ENCODE data around the gene RINL.

RINL gene

DNA sequence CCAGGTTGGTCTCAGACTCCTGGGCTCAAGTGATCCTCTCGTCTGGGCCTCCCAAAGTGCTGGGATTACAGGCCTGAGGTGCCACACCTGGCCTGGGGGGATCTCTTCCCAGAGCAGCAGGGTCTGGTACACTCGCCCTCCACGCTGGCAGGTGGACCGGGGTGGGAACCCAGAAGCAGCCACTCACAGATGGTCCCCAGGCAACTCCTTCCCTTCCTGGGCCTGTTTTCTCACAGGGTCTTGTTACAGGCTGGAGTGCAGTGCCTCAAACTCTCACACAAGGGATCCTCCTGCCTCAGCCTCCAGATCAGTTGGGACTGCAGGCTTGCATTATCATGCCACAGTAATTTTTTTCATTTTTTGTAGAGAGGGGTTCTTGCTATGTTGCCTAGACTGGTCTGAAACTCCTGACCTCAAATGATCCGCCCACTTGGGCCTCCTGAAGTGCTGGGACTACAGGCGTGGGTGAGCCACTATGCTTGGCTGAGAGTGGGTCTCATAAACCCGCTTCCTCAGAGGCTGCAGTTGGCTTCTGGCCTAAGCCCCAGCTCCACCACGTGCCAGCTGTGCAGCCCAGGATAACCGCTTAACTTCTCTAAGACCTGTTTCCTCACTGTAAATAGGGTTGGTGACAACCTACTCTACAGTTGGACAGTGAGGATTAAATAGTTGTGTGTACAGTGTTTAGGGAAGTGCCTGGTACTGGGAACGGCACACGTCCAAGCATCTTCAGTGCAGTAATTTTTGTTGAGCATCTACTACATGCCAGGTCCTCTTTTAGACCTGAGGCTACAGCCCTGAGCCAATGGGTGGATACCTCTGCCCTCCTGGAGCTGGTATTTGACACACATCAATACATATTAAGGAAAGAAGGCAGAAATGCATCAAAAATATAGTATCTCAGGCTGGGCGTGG lies 34.8 kb upstream of the RINL start:
- H3K4me1 Mint-ChIP-seq (ENCODE audit: low read depth) = peaks cover 16% of the 10 kb centered on the region
- H3K27me3 Mint-ChIP-seq = no peaks in the 10 kb centered on the region
- H3K27ac Mint-ChIP-seq = peak overlapping the region; percentile 50

DNA sequence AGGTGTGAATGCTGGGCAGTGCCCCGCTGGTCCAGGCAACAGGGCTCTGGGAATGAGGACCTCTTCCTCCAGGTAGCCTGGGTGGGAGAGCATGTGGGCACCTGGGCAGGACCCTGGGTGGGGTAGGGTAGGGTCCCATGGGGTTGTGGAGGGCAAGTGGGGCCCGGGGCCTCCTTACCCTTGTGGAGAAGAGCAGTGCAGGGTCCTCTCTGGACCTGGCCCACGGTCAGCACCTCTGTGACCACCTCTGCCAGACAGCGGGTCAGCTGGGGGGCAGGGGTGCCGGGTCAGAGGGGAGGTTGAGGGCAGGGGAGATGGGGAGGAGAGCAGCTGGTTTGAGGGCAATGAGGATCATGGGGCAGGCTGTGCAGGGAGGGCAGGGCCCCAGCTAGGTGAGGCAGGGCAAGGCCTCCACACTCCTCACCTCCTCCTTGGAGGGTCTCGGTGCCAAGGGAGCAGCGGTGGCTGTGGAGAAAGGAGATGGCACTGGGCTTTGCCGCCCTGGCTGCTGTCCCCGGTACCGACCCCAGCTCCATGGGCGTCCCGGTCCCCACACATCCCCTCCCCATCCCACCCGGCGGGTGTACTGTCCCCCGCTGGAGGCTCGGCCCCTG lies 33.4 kb upstream of the RINL start:
- peaks cover 45% of the 10 kb centered on the region for H3K36me3 Mint-ChIP-seq (ENCODE audit: low read depth)
- no peak for DNase-seq
- H3K27ac Mint-ChIP-seq = no peak overlapping the region
- H3K4me3 Mint-ChIP-seq = no peak overlapping the region
- H3K4me1 Mint-ChIP-seq (ENCODE audit: low read depth) = peaks cover 19% of the 10 kb centered on the region
- H3K9me3 Mint-ChIP-seq = no peaks in the 10 kb centered on the region
- H3K27me3 Mint-ChIP-seq = no peaks in the 10 kb centered on the region

More for the DNA sequence above, 34.8 kb upstream of the RINL start:
- Mint-ChIP-seq H3K36me3 (ENCODE audit: low read depth) (peaks cover 34% of the 10 kb centered on the region), H3K4me3 (no peak overlapping the region), H3K9me3 (no peaks in the 10 kb centered on the region)
- no peak for DNase-seq

DNA sequence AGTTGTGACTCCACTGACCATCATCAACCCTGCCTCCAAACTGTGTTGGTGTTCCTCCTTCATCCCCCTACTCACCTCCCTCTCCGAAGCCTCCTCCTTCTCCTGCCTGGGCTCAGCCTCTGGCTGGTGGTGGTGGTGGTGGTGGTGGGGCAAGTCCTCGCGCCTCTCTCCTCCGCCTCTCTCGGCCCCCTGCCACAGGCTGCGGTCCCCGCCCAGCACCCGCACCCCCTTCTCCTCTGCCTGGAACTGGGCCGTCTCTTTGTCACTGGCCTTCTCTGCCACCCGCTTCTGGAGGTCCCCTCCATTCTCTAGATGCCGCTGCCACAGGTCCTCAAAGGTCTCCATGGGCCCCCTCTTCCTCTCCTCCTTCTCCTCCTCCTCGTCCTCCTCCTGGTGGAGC lies 32.4 kb upstream of the RINL start:
- Mint-ChIP-seq H3K4me1 (ENCODE audit: low read depth) (peaks cover 19% of the 10 kb centered on the region), H3K4me3 (no peak overlapping the region), H3K27me3 (no peaks in the 10 kb centered on the region), H3K36me3 (ENCODE audit: low read depth) (peaks cover 44% of the 10 kb centered on the region), H3K9me3 (no peaks in the 10 kb centered on the region), H3K27ac (no peak overlapping the region)
- no peak for DNase-seq

DNA sequence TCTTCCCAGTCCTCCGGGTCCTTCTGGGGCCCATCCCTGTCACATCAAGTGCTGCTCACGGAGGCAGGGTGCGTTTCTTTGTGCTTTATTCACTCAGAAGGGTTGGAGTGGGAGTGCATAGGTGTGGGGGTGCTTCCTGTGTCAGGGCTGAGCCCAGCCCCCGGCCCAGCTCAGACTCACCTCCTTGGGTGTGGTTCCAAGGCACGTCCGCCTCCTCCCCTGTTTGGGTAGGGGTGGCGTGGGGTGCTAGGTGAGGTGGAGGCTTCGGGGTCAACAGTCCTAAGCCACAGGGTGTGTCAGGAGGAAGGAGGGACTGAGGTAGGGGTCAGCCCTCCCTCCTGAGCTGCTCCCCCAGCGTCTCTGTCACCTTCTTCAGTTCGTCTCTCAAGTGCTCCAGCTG lies 30.8 kb upstream of the RINL start:
- Mint-ChIP-seq H3K4me1 (ENCODE audit: low read depth) (peaks cover 25% of the 10 kb centered on the region), H3K27ac (peak overlapping the region; percentile 59)

DNA sequence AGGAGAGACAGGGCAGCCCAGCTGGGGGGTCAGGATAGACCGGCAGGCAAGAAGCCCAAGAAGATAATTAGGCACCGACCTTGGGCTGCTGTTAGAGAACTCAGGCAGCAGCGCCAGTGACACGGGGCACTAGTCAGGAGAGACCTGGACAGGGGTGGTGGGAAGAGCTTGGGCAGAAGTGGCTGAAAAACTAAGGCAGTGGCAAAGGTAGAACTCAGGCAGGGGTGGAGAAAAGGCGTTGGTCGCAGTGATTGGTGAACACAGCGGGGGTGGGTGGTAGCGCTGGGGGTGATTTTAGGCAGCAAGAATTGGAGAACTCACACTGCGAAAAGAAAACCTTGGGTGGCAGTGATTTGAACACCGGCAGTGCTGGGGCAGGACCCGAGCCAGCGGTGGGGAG lies 29.6 kb upstream of the RINL start:
- Mint-ChIP-seq H3K4me3 (no peak overlapping the region), H3K4me1 (ENCODE audit: low read depth) (peaks cover 27% of the 10 kb centered on the region), H3K27ac (peak overlapping the region; percentile 33), H3K9me3 (no peaks in the 10 kb centered on the region), H3K27me3 (no peaks in the 10 kb centered on the region), H3K36me3 (ENCODE audit: low read depth) (peaks cover 59% of the 10 kb centered on the region)
- no peak for DNase-seq

More for the DNA sequence above, 30.8 kb upstream of the RINL start:
- Mint-ChIP-seq H3K36me3 (ENCODE audit: low read depth) (peaks cover 52% of the 10 kb centered on the region), H3K27me3 (no peaks in the 10 kb centered on the region), H3K9me3 (no peaks in the 10 kb centered on the region), H3K4me3 (no peak overlapping the region)
- DNase-seq = no peak

DNA sequence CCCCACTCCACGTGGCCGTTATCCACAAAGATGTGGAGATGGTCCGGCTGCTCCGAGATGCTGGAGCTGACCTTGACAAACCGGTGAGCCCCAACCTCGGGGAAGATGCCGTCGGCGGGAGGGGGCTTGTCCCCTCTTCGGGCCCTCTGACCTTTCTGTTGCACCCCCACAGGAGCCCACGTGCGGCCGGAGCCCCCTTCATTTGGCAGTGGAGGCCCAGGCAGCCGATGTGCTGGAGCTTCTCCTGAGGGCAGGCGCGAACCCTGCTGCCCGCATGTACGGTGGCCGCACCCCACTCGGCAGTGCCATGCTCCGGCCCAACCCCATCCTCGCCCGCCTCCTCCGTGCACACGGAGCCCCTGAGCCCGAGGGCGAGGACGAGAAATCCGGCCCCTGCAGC lies 29.2 kb upstream of the RINL start:
- H3K4me1 Mint-ChIP-seq (ENCODE audit: low read depth) = peaks cover 24% of the 10 kb centered on the region
- no peak overlapping the region for H3K27ac Mint-ChIP-seq
- H3K9me3 Mint-ChIP-seq = no peaks in the 10 kb centered on the region
- DNase-seq = no peak
- no peaks in the 10 kb centered on the region for H3K27me3 Mint-ChIP-seq
- H3K36me3 Mint-ChIP-seq (ENCODE audit: low read depth) = peaks cover 62% of the 10 kb centered on the region
- H3K4me3 Mint-ChIP-seq = no peak overlapping the region

DNA sequence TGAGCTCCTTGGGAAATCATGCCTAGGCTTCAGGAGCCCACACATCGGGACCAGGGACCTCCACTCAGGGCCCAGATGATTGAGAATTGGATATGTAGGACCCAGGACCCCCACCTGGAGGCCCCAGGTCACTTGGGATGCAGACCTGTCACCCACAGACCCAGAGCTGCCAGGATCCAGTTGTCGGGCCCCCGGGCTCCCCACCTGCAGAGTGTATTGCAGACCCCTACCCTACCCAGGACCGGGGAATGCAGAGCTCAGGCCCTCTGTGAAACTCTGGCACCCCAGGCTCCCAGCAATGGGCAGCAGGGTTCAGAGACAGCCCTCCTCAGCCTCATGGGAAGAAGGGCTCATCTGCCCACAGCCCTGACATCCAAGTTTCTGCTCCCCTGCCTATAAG lies 27.5 kb upstream of the RINL start:
- H3K4me3 Mint-ChIP-seq = no peak overlapping the region
- H3K27ac Mint-ChIP-seq = no peak overlapping the region

DNA sequence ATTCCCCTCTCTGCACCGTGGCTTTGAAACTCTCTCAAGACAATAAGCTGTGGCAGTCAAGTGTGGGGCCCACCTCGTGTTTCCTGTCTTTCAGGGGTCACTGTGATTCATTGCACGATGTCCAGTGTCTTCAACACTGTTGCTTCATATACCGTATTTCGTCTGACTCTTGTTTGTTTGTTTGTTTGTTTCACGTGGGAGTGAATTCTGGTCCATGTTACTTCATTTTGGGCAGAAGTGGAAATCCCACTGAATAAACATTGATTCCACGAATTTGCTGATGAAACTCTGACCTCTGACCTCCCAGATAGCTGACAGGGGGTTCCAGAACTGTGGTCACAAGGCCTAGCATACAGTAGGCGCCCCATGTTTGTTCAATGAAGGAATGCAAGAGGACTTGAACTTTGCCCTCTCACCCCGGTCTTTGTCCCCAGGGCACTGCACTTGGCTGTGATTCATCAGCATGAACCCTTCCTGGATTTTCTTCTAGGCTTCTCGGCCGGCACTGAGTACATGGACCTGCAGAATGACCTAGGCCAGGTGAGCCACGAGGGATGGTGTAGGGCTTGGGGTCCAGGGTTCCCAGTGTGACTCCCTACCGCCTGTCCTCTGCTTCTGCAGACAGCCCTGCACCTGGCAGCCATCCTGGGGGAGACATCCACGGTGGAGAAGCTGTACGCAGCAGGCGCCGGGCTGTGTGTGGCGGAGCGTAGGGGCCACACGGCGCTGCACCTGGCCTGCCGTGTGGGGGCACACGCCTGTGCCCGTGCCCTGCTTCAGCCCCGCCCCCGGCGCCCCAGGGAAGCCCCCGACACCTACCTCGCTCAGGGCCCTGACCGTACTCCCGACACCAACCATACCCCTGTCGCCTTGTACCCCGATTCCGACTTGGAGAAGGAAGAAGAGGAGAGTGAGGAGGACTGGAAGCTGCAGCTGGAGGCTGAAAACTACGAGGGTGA lies 26.8 kb upstream of the RINL start:
- Mint-ChIP-seq H3K4me3 (no peak overlapping the region), H3K36me3 (ENCODE audit: low read depth) (peaks cover 77% of the 10 kb centered on the region), H3K4me1 (ENCODE audit: low read depth) (peaks cover 36% of the 10 kb centered on the region), H3K9me3 (no peaks in the 10 kb centered on the region), H3K27me3 (no peaks in the 10 kb centered on the region), H3K27ac (peak overlapping the region; percentile 7)
- DNase-seq = no peak

More for the DNA sequence above, 27.5 kb upstream of the RINL start:
- Mint-ChIP-seq H3K36me3 (ENCODE audit: low read depth) (peaks cover 73% of the 10 kb centered on the region), H3K27me3 (no peaks in the 10 kb centered on the region), H3K9me3 (no peaks in the 10 kb centered on the region), H3K4me1 (ENCODE audit: low read depth) (peaks cover 35% of the 10 kb centered on the region)
- DNase-seq = no peak

DNA sequence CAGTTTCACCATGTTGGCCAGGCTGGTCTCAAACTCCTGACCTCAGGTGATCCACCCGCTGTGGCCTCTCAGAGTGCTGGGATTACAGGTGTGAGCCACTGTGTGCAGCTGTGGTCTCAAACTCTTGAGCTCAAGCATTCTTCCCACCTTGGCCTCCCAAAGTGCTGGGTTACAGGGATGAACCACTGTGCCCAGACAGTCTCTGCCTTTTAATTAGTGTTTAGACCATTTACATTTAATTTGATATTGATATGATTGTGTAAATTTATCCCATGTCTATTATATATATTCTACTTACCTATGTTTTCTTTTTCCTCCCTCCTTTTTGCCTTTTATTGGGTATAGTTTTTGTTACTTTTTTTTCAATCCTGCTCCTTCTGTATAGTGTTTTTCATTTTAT lies 23.6 kb upstream of the RINL start:
- Mint-ChIP-seq H3K4me1 (ENCODE audit: low read depth) (peaks cover 48% of the 10 kb centered on the region), H3K27me3 (no peaks in the 10 kb centered on the region), H3K9me3 (no peaks in the 10 kb centered on the region), H3K27ac (peak overlapping the region; percentile 37), H3K36me3 (ENCODE audit: low read depth) (peaks cover 58% of the 10 kb centered on the region), H3K4me3 (peak overlapping the region; percentile 97)
- no peak for DNase-seq

DNA sequence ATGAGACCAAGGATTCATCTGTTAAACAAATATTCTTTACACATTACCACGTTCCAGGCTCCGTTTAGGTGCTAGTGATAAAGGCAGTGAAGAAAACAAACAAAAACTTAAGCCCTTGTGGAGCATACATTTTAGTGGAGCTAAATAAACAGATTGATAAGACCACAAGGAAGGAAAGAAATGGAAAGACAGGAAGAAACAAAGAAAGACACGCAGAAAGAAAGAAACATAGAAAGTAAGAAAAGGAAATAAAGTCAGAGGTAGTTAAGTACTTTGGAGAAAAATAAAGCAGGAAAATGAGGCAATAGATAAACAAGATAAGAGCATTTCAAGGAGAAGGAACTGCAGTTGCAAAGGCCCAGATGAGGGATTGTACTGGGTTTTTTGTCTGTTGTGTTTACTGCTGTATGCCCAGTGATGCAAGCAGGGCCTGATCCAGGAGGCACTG lies 22.7 kb upstream of the RINL start:
- Mint-ChIP-seq H3K9me3 (no peaks in the 10 kb centered on the region), H3K4me1 (ENCODE audit: low read depth) (peaks cover 48% of the 10 kb centered on the region), H3K36me3 (ENCODE audit: low read depth) (peaks cover 52% of the 10 kb centered on the region), H3K4me3 (peak overlapping the region; percentile 97), H3K27me3 (no peaks in the 10 kb centered on the region), H3K27ac (peak overlapping the region; percentile 94)
- DNase-seq = no peak

DNA sequence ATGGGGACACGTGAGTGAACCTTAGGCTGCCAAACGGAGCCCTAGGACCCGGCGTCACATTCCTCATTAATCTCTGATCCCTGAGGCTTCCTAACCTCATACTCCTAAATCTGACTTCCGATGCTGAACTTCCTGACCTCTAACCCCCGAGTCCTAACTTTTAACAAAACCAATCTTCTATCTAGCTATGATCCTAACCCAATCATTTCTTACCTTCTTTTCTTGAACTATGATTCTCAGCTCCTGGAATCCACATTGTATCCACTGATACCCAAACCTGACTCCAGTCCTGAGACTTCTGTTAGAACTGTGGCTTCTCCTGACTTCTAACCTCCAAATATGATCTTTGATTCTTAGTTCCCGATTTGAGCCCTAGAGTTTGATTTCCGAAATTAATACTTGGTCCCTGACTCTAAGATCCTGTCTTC lies 22.1 kb upstream of the RINL start:
- no peaks in the 10 kb centered on the region for H3K27me3 Mint-ChIP-seq
- peak overlapping the region; percentile 94 for H3K27ac Mint-ChIP-seq
- peaks cover 46% of the 10 kb centered on the region for H3K36me3 Mint-ChIP-seq (ENCODE audit: low read depth)
- H3K4me1 Mint-ChIP-seq (ENCODE audit: low read depth) = peaks cover 48% of the 10 kb centered on the region
- DNase-seq = no peak
- H3K9me3 Mint-ChIP-seq = no peaks in the 10 kb centered on the region
- peak overlapping the region; percentile 97 for H3K4me3 Mint-ChIP-seq

DNA sequence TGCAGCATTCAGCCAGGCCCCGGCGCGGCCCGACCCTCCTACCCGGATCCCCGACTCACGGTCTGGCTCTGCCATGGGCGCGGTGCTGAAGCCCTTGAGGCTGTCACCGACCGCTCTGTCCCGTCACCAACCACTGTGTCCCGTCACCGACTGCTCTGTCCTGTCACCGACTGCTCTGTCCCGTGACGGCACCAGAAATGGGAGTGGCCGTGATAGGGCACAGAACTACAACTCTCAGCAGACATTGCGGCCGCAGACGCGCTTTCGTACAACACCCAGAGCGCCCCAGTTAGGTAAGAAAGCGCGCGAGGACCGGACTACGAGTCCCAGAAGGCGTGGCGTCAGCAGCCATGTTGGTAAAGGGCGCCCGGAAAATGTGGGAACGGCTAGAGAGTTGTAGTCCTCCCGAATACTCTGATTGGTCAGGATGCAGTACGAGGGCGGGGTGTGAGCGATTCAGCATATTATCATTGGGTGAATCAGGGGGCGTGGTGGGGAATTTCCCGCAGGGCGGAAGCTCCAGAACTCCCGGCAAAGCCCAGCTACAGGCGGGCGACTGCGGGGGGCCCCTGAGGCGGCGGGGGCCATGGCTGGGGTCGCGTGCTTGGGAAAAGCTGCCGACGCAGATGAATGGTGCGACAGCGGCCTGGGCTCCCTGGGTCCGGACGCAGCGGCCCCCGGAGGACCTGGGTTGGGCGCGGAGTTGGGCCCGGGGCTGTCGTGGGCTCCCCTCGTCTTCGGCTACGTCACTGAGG lies 21.5 kb upstream of the RINL start, which contains the start of the genes NFKBIB and SIRT2:
Gene NFKBIB (plus strand): TSS at position 523 of the 755 bp plus-strand sequence. CDS start 64 bp downstream, at position 587.
Gene SIRT2 (minus strand): TSS at position 172 of the 755 bp plus-strand sequence. CDS start 97 bp downstream, at position 75.
- Mint-ChIP-seq H3K9me3 (no peaks in the 10 kb centered on the region), H3K4me1 (ENCODE audit: low read depth) (peaks cover 48% of the 10 kb centered on the region), H3K4me3 (peak within 1 kb of the TSS; percentile 97), H3K27me3 (no peaks in the 10 kb centered on the region), H3K27ac (peak within 1 kb of the TSS; percentile 94), H3K36me3 (ENCODE audit: low read depth) (peaks cover 42% of the 10 kb centered on the region)
- peak; percentile 96 for DNase-seq

DNA sequence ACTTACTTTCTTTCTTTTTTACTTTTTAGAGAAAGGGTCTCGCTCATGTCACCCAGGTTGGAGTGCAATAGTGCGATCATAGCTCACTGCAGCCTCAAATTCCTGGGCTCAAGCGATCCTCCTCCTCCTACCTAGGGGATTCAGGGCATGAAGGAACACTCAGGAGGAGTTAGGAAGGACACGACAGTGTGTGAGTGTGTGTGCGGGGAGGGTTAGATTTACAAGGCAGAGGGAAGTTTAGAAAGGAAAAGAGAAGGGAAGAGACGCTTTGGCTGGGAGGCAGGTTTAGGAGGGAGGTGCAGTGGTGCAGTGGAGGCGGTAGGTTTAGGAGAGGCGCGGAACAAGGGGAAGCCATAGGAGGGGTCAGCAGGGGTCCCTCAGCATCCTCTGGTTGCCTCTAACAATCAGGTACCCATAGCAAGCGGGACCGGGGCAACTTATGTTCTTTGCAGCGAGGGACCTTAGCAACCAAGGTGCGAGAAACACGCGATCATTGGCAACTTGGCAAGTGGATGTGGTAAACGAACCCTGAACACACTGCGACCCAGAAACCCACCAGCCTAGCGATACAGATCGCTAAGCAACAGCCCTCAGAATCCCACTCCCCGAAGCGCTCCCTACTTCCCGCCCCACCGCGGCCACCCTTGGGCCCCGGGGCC lies 20.8 kb upstream of the RINL start:
- Mint-ChIP-seq H3K4me3 (peak overlapping the region; percentile 97), H3K27me3 (no peaks in the 10 kb centered on the region), H3K27ac (peak overlapping the region; percentile 94), H3K36me3 (ENCODE audit: low read depth) (peaks cover 35% of the 10 kb centered on the region), H3K4me1 (ENCODE audit: low read depth) (peaks cover 42% of the 10 kb centered on the region), H3K9me3 (no peaks in the 10 kb centered on the region)
- DNase-seq = no peak
